H1 (cell line): Measurements from ENCODE around the gene SRP14. TPM values are rescaled to one million over a fixed set of nuclear protein-coding genes. Genes with fewer than 3 reads are reported as not detected.

ENCODE experiments used
- BRCA1 ChIP-seq: IDR thresholded peaks from 2 replicates; pipeline ENCODE4 v1.6.1; 2012; ENCODE audit warnings: low read depth, low read length, improper control_type of control experiment
- CEBPB ChIP-seq: IDR thresholded peaks from 2 replicates; pipeline ENCODE4 v1.6.1; 2012; ENCODE audit warnings: low read depth, low read length
- CHD1 ChIP-seq: IDR thresholded peaks from 2 replicates; pipeline ENCODE4 v1.6.1; 2012; ENCODE audit warnings: low read depth, low read length, improper control_type of control experiment
- CHD2 ChIP-seq: IDR thresholded peaks from 2 replicates; pipeline ENCODE4 v1.6.1; 2012; ENCODE audit warnings: low read length, improper control_type of control experiment
- CREB1 ChIP-seq: IDR thresholded peaks from 2 replicates; pipeline ENCODE4 v1.6.1; 2012; ENCODE audit warnings: inconsistent platforms
- EGR1 ChIP-seq: IDR thresholded peaks from 2 replicates; pipeline ENCODE4 v1.6.1; 2011; ENCODE audit warnings: low read depth, low read length, borderline replicate concordance
- GTF2F1 ChIP-seq: IDR thresholded peaks from 2 replicates; pipeline ENCODE4 v1.6.1; 2012; ENCODE audit warnings: low read depth, low read length, improper control_type of control experiment, borderline replicate concordance
- JUN ChIP-seq: IDR thresholded peaks from 2 replicates; pipeline ENCODE4 v1.6.1; 2011; ENCODE audit warnings: low read depth, mild to moderate bottlenecking, improper control_type of control experiment, low read length
- MAFK ChIP-seq: IDR thresholded peaks from 2 replicates; pipeline ENCODE4 v1.6.1; 2012; ENCODE audit warnings: low read depth, mild to moderate bottlenecking, improper control_type of control experiment, low read length
- NRF1 ChIP-seq: IDR thresholded peaks from 2 replicates; pipeline ENCODE4 v1.6.1; 2011; ENCODE audit warnings: mild to moderate bottlenecking, low read depth, low read length, improper control_type of control experiment
- RFX5 ChIP-seq: IDR thresholded peaks from 2 replicates; pipeline ENCODE4 v1.6.1; 2011; ENCODE audit warnings: low read depth, low read length, improper control_type of control experiment, borderline replicate concordance
- SP1 ChIP-seq: IDR thresholded peaks from 2 replicates; pipeline ENCODE4 v1.6.1; 2011; ENCODE audit warnings: low read depth, low read length
- SP4 ChIP-seq: IDR thresholded peaks from 2 replicates; pipeline ENCODE4 v1.6.1; 2012; ENCODE audit warnings: low read length, inconsistent platforms
- SRF ChIP-seq: IDR thresholded peaks from 2 replicates; pipeline ENCODE4 v1.6.1; 2011; ENCODE audit warnings: mild to moderate bottlenecking, low read depth, low read length, moderate library complexity
- SUZ12 ChIP-seq: fragments of 200-600 bp; sonication (generic); IDR thresholded peaks from 2 replicates; pipeline ENCODE4 v1.6.1; 2012; ENCODE audit warnings: mild to moderate bottlenecking, inconsistent platforms, low read length, moderate library complexity, mixed read lengths
- TAF1 ChIP-seq: IDR thresholded peaks from 2 replicates; pipeline ENCODE4 v1.6.1; 2011; ENCODE audit warnings: mild to moderate bottlenecking, low read depth, low read length
- TAF7 ChIP-seq: optimal IDR thresholded peaks from 2 replicates; pipeline ENCODE3; 2011; ENCODE audit warnings: low read depth, mild to moderate bottlenecking, inconsistent platforms, low read length, moderate library complexity, borderline replicate concordance
- TBP ChIP-seq: IDR thresholded peaks from 2 replicates; pipeline ENCODE4 v1.6.1; 2011; ENCODE audit warnings: low read depth, low read length, improper control_type of control experiment
- TEAD4 ChIP-seq: IDR thresholded peaks from 2 replicates; pipeline ENCODE4 v1.6.1; 2012; ENCODE audit warnings: low read depth, low read length, inconsistent platforms, mixed read lengths
- YY1 ChIP-seq: IDR thresholded peaks from 2 replicates; pipeline ENCODE4 v1.6.1; 2011; ENCODE audit warnings: low read depth, mild to moderate bottlenecking, low read length
- polyA plus RNA-seq, 7 experiments: library from polyadenylated mRNA; depleted of rRNA in 3 of 7; stranded (reverse) in 5 of 7; unstranded in 2 of 7; fragments of >200 nt in 5 of 7; fragments of 200-250 nt in 2 of 7; gene quantifications; 1 replicate in 5 of 7; 2 replicates in 1 of 7; 4 replicates in 1 of 7; pipeline versions ENCODE4 v1.2.1 to v1.2.3, GENCODE V29; 2011 to 2013; ENCODE audit warnings: missing spikeins in 2 of 7, mixed read lengths in 2 of 7
- total RNA-seq: library from RNA; stranded (reverse); fragmentation: NEBNext Ultra II Directional; extraction: Animal tissue kit (Norgen Biotek cat#: 25700); gene quantifications from 2 replicates; pipeline ENCODE4 v1.2.1, GENCODE V29; 2021
- TF ChIP-seq, protein P1 (sequence below): IDR thresholded peaks from 2 replicates; pipeline ENCODE4 v1.6.1; 2012; ENCODE audit warnings: inconsistent platforms
- TF ChIP-seq, protein P2 (sequence below), 3 experiments: IDR thresholded peaks; 1 replicate in 2 of 3; 2 replicates in 1 of 3; pipeline versions ENCODE4 v1.5.1 to v1.6.1; 2011; ENCODE audit warnings: low read length in 3 of 3, mild to moderate bottlenecking in 3 of 3, inconsistent platforms in 2 of 3, low read depth in 1 of 3, moderate library complexity in 1 of 3; ENCODE audit not compliant: insufficient read depth in 1 of 3; ENCODE audit errors: control extremely low read depth in 1 of 3

The SRP14 gene
- total and polyA plus RNA-seq, 2 of the 8 experiments (the other 6 are each of a cell fraction or from before 2014, with no cell fraction given), result 186 to 223 TPM

DNA sequence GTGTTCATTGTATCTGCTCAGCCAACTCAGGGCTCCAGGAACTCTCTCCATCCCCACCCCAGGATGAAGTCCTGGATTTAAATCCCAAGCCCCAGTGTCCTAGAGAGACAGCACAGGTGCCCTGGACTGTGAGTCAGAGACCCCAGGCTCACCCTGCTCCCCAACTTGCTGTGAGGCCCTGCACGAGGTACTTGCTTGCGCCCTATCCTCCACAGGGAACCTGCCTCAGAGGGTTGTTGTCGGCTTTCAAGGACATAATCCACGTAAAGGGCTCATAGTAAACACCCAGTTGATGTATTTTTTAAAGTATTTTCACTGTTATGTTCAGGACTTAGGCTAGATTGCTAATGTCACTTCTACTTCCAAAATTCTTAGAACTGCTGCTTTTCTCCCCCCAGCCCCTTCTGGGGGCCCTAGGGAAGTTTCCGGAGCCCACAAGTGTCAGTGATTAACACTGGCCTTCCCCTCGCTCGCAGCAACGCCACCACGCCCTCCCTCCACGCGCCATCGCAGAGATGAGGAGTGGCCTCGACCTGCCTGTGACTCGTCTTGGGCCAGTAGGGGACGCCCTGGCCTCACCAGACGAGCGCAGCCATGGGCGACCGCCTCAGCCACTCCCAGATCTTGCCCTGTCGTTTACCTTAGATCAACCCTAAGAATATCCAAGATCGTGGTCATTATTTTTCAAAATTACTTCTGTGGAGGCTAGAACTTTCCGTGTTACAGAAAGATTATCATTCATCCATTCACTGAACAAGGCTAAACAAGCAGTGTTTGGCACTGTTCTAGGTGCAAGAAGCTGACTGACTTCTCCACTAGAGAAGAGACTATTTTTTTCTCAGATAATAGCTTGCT, 6.0 kb upstream of the SRP14 start (continued):
- TF ChIP-seq CEBPB (no peak; the same call in 1 of the 2 replicates), YY1 (peak; percentile 84), BRCA1 (0 out of 2 replicates have a peak, but pooled peaks have one; percentile 14), CHD1 (no peak), GTF2F1 (no peak), TAF7 (no peak), NRF1 (no peak), TAF1 (no peak), JUN (no peak), SP4 (no peak), CREB1 (peak; percentile 88), EGR1 (no peak), TEAD4 (no peak), MAFK (no peak), SP1 (no peak), TBP (no peak), SUZ12 (no peak), CHD2 (no peak), RFX5 (no peak), SRF (no peak)
- TF ChIP-seq, protein P1, sequence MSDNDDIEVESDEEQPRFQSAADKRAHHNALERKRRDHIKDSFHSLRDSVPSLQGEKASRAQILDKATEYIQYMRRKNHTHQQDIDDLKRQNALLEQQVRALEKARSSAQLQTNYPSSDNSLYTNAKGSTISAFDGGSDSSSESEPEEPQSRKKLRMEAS, result peak; percentile 71
- TF ChIP-seq, protein P2, sequence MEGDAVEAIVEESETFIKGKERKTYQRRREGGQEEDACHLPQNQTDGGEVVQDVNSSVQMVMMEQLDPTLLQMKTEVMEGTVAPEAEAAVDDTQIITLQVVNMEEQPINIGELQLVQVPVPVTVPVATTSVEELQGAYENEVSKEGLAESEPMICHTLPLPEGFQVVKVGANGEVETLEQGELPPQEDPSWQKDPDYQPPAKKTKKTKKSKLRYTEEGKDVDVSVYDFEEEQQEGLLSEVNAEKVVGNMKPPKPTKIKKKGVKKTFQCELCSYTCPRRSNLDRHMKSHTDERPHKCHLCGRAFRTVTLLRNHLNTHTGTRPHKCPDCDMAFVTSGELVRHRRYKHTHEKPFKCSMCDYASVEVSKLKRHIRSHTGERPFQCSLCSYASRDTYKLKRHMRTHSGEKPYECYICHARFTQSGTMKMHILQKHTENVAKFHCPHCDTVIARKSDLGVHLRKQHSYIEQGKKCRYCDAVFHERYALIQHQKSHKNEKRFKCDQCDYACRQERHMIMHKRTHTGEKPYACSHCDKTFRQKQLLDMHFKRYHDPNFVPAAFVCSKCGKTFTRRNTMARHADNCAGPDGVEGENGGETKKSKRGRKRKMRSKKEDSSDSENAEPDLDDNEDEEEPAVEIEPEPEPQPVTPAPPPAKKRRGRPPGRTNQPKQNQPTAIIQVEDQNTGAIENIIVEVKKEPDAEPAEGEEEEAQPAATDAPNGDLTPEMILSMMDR (IDR thresholded peaks at IDR 0.05; ENCODE audit: control extremely low read depth in 1 of 3, insufficient read depth in 1 of 3, low read depth in 1 of 3, low read length in 3 of 3), result peak; percentile 92 to 97 (median 97)
